Breast epithelium (tissue), 4 donors: ENCODE measurements around the gene SCGB1D1. TPM values are rescaled to one million over a fixed set of nuclear protein-coding genes. Genes with fewer than 3 reads are reported as not detected.
"Not testable (repeated sequence)": the region's sequence is repeated elsewhere in the genome, so short reads cannot be mapped to it uniquely, and the experiment has no call there.

Experiments
- DNase-seq, 2 donors: peaks; one replicate each; pipeline ENCODE4 v3.0.0-alpha.2; 2019; ENCODE audit warnings: low spot score in 2 of 2
- H3K27ac ChIP-seq, 2 donors: fragments of 200-600 bp; sonication (generic) in 1 of 2; one replicate each; pipeline ENCODE4 v1.5.1; 2016 to 2019; ENCODE audit warnings: mild to moderate bottlenecking in 1 of 2
- H3K27me3 ChIP-seq, 2 donors: fragments of 200-600 bp; sonication (generic) in 1 of 2; one replicate each; pipeline versions ENCODE4 v1.5.1 to v1.6.0; 2017 to 2019; ENCODE audit warnings: control low read depth in 1 of 2, mild to moderate bottlenecking in 1 of 2
- H3K36me3 ChIP-seq: fragments of 200-600 bp; one replicate; pipeline ENCODE4 v1.5.1; 2019
- H3K4me1 ChIP-seq, 2 donors: fragments of 200-600 bp; sonication (generic); one replicate each; pipeline ENCODE4 v1.5.1; 2016 to 2019; ENCODE audit warnings: control low read depth in 1 of 2
- H3K4me3 ChIP-seq, 3 donors: fragments of 200-600 bp; sonication (generic); 1 replicate in 2 of 3; 2 replicates in 1 of 3; pipeline ENCODE4 v1.5.1; 2016 to 2019; ENCODE audit warnings: mild to moderate bottlenecking in 3 of 3, moderate library complexity in 2 of 3
- H3K9me3 ChIP-seq, 2 donors: fragments of 200-600 bp; sonication (generic) in 1 of 2; one replicate each; pipeline ENCODE4 v1.5.1; 2016 to 2019; ENCODE audit warnings: control low read depth in 1 of 2
- CTCF ChIP-seq, 3 donors: fragments of 450-650 bp; IDR thresholded peaks; one replicate each; pipeline ENCODE4 v1.5.1; 2016 to 2017; ENCODE audit warnings: antibody characterized with exemption in 3 of 3, mild to moderate bottlenecking in 3 of 3, moderate library complexity in 3 of 3
- POLR2A ChIP-seq: fragments of 450-650 bp; IDR thresholded peaks from one replicate; pipeline ENCODE4 v1.6.1; 2016; ENCODE audit warnings: antibody characterized with exemption, mild to moderate bottlenecking, moderate library complexity
- POLR2AphosphoS5 ChIP-seq, 3 donors: sonication (generic); formaldehyde crosslinking; IDR thresholded peaks; one replicate each; pipeline ENCODE4 v1.6.1; 2017; ENCODE audit warnings: antibody characterized with exemption in 3 of 3
- intact Hi-C: fragments of 100-400 bp; cut with DNase I; formaldehyde crosslinking; loops from one replicate; pipeline ENCODE4 v1.15.1; 2023; ENCODE audit warnings: low total_unique reads
- total RNA-seq, 3 donors: library from RNA; depleted of rRNA; stranded (reverse); fragments of >200 nt; gene quantifications; one replicate each; pipeline ENCODE4 v1.1.0, GENCODE V29; 2016

The SCGB1D1 gene
- total RNA-seq, 3 donors from 2014 or later, result not detected

DNA sequence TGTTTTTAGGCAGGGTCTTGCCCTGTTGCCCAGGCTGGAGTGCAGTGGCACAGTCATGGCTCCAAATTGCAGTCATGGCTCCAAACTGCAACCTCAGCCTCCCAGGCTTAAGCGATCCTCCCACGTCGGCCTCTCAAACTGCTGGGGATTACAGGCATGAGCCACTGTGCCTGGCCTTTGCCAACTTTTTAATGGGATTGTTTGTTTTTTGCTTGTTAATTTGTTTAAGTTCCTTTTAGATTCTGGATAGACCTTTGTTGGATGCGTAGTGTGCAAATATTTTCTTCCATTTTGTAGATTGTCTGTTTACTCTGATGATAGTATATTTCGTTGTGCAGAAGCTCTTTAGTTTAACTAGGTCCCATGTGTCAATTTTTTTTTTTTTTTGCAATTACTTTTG, 10.0 kb upstream of the SCGB1D1 start:
- intact Hi-C loops, result no loop called here
- H3K9me3 ChIP-seq, result no peaks in the 10 kb centered on the region
- no peaks in the 10 kb centered on the region for H3K4me1 ChIP-seq
- no peak overlapping the region for H3K4me3 ChIP-seq
- no peak overlapping the region for H3K27ac ChIP-seq
- H3K36me3 ChIP-seq, result no peaks in the 10 kb centered on the region
- TF ChIP-seq POLR2AphosphoS5 (IDR thresholded peaks at IDR 0.05), result no peak
- no peak for TF ChIP-seq CTCF (IDR thresholded peaks at IDR 0.05)
- no peak for TF ChIP-seq POLR2A
- no peaks in the 10 kb centered on the region for H3K27me3 ChIP-seq
- no peak for DNase-seq

DNA sequence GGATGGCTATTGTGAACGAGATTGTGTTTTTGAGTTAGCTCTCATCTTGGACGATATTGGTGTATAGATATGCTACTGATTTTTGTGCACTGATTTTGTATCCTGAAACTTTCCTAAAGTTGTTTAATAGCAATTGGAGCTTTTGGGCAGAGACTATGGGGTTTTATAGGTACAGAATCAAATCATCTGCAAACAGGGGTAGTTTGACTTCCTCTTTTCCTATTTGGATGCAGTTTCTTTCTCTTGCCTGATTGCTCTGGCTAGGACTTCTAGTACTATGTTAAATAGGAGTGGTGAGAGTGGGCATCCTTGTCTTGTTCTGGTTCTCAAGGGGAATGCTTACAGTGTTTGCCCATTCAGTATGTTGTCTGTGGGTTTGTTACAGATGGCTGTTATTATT, 8.9 kb upstream of the SCGB1D1 start:
- intact Hi-C loops, result no loop called here
- H3K27ac ChIP-seq, result no peak overlapping the region
- H3K27me3 ChIP-seq, result no peaks in the 10 kb centered on the region
- no peak for TF ChIP-seq POLR2A
- TF ChIP-seq POLR2AphosphoS5 (IDR thresholded peaks at IDR 0.05), result no peak
- TF ChIP-seq CTCF (IDR thresholded peaks at IDR 0.05), result no peak
- no peak for DNase-seq
- no peak overlapping the region for H3K4me3 ChIP-seq
- no peaks in the 10 kb centered on the region for H3K9me3 ChIP-seq
- no peaks in the 10 kb centered on the region for H3K4me1 ChIP-seq
- no peaks in the 10 kb centered on the region for H3K36me3 ChIP-seq

DNA sequence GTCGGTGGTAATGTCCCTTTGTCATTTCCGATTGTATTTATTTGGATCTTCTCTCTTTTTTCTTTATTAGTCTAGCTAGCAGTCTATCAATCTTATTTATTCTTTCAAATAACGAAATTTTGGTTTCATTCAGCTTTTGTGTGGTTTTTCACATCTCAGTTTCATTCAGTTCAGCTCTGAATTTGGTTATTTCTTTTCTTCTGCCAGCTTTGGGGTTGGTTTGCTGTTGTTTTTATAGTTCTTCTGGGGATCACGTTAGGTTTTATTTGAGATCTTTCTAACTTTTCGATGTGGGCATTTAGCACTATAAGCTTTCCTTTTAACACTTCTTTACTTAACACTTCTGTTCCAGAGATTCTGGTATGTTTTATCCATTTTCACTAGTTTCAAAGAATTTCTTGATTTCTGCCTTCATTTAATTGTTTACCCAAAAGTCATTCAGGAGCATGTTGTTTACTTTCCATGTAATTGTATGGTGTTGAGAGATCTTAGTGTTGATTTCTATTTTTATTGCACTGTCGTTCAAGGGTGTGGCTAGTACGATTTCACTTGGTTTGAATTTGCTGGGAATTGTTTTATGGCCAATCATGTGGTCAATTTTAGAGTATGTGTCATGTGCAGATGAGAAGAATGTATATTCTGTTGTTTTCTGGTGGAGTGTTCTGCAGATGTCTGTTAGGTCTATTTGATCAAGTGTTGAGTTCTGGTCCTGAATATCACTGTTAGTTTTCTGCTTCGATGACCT, 7.7 kb upstream of the SCGB1D1 start:
- TF ChIP-seq POLR2A (no peak), POLR2AphosphoS5 (IDR thresholded peaks at IDR 0.05) (no peak), CTCF (IDR thresholded peaks at IDR 0.05) (no peak)
- no peak overlapping the region for H3K4me3 ChIP-seq
- intact Hi-C loops, result no loop called here
- no peaks in the 10 kb centered on the region for H3K36me3 ChIP-seq
- H3K27me3 ChIP-seq, result no peaks in the 10 kb centered on the region
- no peaks in the 10 kb centered on the region for H3K4me1 ChIP-seq
- H3K9me3 ChIP-seq, result no peaks in the 10 kb centered on the region
- no peak overlapping the region for H3K27ac ChIP-seq
- no peak for DNase-seq

DNA sequence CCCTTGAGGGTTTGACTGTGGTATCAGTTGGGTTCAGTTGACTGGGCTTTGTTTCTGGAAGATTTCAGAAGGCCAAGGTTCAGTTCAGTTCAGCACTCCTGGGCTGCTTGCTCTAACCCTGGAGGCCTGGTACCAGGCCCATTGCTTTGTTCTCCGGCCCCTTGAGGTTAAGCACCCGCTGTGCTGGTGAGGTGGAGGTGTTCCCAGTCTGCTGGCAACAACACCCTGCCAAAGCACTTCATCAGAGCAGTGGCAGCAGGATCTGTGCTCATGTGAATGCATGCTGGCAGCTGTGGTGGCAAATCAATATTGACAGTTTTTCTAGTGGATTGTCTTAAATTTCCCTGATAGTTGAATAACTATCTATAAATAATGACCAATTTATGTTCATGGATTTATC, 3.8 kb upstream of the SCGB1D1 start:
- Histone ChIP-seq H3K4me1 (no peaks in the 10 kb centered on the region), H3K27me3 (peaks cover 0 to 7% of the 10 kb centered on the region in 2 donors), H3K4me3 (no peak overlapping the region), H3K9me3 (no peaks in the 10 kb centered on the region), H3K36me3 (no peaks in the 10 kb centered on the region), H3K27ac (no peak overlapping the region)
- no peak for TF ChIP-seq POLR2A
- TF ChIP-seq POLR2AphosphoS5 (IDR thresholded peaks at IDR 0.05), result no peak
- TF ChIP-seq CTCF (IDR thresholded peaks at IDR 0.05), result no peak
- intact Hi-C loops, result no loop called here
- no peak for DNase-seq

GRCh38 chr11:62193952-62194351, 3.9 kb downstream of the SCGB1D1 start:
- no peaks in the 10 kb centered on the region for H3K4me1 ChIP-seq
- H3K9me3 ChIP-seq, result no peaks in the 10 kb centered on the region
- no peaks in the 10 kb centered on the region for H3K36me3 ChIP-seq
- no peak overlapping the region for H3K27ac ChIP-seq
- DNase-seq, result no peak
- TF ChIP-seq POLR2A (no peak), CTCF (IDR thresholded peaks at IDR 0.05) (no peak), POLR2AphosphoS5 (IDR thresholded peaks at IDR 0.05) (no peak)
- H3K27me3 ChIP-seq, result peaks cover 0 to 10% of the 10 kb centered on the region in 2 donors
- intact Hi-C loops, result loop anchor here (2.0 kb wide), 1 partner anchor 57 kb away; no protein-coding TSS in a partner anchor
- no peak overlapping the region for H3K4me3 ChIP-seq

DNA sequence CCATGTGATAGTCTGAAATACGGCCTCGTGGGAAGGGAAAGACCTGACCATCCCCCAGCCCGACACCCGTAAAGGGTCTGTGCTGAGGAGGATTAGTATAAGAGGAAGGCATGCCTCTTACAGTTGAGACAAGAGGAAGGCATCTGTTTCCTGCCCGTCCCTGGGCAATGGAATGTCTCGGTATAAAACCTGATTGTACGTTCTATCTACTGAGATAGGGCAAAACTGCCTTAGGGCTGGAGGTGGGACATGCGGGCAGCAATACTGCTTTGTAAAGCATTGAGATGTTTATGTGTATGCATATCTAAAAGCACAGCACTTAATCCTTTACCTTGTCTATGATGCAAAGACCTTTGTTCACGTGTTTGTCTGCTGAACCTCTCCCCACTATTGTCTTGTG, 5.0 kb downstream of the SCGB1D1 start:
- not testable (repeated sequence) for H3K27me3 ChIP-seq

More for the DNA sequence above, 5.0 kb downstream of the SCGB1D1 start:
- H3K4me3 ChIP-seq, H3K27ac ChIP-seq, H3K36me3 ChIP-seq, DNase-seq, H3K9me3 ChIP-seq, H3K4me1 ChIP-seq: not testable (repeated sequence)
- intact Hi-C loops, result loop anchor here (2.0 kb wide), 1 partner anchor 56 kb away; no protein-coding TSS in a partner anchor
